GM18867 (cell line): ENCODE results near the gene UBE2J2.
"Not testable (repeated sequence)": the region's sequence is repeated elsewhere in the genome, so short reads cannot be mapped to it uniquely, and the experiment has no call there.

Source experiments
- ATAC-seq: cut with Tn5 transposase; IDR thresholded peaks from one replicate; pipeline ENCODE4 v1.9.1; 2021; ENCODE audit warnings: mild to moderate bottlenecking, moderate library complexity; ENCODE audit not compliant: unreplicated experiment

Gene UBE2J2

DNA sequence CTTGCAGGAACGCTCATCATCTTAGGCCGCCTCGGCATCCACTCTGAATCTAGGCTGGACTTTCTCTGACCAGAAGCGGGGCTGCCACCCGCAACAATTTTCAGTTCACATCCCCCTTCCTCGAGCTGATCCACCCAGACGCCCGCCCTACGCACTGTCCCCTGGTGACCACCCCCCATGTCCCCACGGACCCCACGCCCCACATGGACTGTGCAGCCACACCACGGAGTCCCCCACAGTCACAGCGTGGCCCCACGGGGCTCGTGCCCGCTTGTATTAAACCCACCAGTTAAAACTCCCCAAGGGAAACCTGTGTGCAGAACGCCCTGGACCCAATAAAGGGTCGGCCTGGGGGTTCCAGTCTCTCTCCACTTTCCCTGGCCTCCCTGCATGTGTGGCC, 14.1 kb downstream of the UBE2J2 start:
- ATAC-seq = no peak

- no peak for ATAC-seq
Observed at GRCh38 chr1:1259119-1259488, 14.6 kb downstream of the UBE2J2 start.

DNA sequence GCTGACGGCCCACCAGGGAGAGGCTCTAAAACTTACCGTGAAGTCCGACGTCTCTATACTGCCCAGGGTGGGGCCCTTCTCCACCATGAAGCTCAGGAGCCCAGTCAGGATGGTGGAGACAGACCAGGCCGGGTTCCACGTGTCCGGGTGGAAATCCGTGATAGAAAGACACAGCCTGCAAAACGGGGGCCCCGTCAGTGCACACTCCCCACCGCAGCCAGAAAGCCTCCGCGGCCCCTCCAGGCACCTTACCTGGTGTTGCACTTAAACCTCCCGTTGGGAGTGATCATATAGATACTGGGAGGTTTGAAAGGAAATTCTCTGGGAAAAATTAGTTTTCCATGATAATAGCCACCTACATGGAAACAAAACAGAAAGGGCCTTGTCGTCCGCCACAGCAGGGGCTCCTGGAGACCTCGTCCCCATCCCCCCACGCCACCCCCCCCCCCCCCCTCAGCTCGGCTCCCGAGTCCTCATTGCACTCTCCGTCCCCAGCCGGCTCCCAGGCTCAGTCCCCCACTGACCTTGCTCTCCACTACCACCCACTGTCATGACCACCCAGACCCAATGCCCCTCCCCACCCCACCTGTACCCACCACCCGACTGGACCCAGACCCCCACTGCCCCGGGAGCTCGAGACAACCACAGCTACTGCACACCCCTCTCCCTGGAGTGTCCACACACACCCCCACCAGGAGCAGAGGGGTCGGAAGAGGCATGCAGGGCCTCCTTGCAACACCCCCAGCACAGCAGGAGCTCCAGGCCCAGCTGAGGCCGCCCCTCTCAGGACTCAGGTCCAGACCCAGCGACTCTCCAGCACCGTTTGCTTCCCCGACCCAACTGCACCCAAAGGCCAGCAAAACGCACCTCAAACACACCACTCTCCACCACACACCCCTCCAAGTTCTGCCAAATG, 16.4 kb downstream of the UBE2J2 start:
- no peak for ATAC-seq

DNA sequence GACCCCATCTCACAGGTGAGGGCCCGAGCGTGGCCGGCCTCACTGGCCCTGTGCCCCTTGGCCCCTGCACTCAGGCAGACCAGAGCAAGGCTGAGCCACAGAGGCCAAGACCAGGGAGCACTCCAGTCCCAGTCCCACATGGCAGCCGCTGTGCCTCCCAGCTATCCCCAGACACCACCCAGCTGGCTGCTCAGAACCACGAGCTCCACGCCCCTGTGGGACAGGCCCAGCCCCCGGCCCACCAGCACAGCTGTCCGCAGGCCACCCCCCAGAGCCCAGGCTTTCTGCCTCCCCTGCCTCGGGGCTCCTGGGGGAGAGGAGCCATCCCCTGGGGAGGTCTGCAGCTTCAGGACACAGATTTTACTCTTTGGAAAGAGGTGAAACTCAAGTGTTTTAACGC, 18.0 kb downstream of the UBE2J2 start:
- ATAC-seq = no peak

DNA sequence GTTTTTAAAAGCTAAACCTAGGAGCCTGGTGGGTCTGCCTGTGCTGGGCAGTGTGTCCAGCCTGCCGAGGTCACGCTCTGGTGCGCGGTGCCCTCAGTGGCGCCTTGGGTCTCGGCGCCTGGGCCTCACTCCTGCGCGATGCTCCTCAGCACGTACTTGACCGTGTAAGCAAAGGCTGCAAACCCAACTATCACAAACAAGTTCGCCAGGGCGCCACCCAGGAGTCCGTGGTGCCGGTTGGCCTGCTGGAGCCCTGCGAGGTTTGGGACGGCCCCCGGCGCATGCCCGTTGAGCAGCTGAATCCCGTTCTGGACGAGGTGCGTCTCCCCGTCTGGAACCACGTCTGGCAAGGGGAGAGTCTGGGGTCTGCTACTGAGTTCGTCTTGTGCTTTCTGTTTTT, 18.6 kb downstream of the UBE2J2 start:
- ATAC-seq = no peak

DNA sequence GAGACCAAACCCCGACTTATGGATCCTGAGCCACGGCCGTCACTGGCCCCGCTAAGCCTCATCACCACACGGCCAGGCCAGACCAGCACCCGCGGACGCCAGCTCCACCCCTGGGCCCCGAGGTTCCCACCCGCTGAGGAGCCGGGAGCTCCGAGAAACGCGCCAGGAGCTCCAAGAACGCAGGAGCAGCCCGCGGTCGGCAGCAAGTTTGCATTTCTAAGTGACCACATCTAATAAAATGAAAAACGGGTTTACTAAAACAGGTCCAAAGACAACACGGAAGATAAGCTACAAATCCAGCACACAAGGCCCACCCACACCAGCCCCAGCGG, 19.0 kb downstream of the UBE2J2 start:
- no peak for ATAC-seq

- no peak for ATAC-seq
Observed at GRCh38 chr1:1253972-1254666, 19.5 kb downstream of the UBE2J2 start.

- no peak for ATAC-seq
Observed at GRCh38 chr1:1253314-1253713, 20.3 kb downstream of the UBE2J2 start.

DNA sequence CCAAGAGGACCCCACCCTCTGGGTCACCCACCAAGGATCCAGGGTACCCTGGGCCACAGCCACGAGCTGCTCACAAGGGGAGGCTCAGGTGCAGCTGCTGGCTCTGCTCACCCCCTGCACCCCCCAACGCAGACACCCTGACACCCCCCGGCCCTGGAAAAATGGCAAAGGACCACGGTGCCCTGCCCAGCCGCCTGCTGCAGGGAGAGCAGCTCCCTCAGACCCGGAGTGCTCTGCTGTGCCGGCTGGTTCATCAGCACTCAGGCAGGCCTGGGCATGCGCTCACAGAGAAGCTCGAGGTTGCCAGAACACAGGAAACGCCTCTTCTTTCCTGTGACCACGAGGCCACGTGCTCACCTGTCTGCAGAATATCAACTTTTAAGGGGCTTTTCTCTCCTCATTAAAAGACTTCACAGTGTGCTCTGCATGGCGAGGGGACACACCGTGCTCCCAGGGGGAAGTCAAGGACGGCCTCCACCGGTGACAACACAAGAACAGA, 22.8 kb downstream of the UBE2J2 start:
- ATAC-seq = peak; percentile 70

DNA sequence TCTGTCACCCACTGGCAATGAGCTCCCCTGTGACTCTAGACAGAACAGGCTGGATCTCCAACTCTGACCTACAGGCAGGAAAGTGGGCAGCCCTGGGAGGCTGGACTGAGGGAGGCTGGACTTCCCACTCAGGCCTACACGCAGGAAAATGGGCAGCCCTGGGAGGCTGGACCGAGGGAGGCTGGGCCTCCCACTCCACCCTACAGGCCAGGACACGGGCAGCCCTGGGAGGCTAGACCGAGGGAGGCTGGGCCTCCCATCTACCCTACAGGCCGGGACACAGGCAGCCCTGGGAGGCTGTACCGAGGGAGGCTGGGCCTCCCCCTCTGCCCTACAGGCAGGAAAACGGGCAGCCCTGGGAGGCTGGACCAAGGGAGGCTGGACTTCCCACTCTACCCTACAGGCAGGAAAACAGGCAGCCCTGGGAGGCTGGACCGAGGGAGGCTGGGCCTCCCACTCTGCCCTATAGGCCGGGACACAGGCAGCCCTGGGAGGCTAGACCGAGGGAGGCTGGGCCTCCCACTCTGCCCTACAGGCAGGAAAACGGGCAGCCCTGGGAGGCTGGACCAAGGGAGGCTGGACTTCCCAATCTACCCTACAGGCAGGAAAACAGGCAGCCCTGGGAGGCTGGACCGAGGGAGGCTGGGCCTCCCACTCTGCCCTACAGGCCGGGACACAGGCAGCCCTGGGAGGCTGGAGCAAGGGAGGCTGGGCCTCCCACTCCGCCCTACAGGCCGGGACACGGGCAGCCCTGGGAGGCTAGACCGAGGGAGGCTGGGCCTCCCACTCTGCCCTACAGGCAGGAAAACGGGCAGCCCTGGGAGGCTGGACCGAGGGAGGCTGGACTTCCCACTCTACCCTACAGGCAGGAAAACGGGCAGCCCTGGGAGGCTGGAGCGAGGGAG, 25.4 kb downstream of the UBE2J2 start:
- ATAC-seq = not testable (repeated sequence)

DNA sequence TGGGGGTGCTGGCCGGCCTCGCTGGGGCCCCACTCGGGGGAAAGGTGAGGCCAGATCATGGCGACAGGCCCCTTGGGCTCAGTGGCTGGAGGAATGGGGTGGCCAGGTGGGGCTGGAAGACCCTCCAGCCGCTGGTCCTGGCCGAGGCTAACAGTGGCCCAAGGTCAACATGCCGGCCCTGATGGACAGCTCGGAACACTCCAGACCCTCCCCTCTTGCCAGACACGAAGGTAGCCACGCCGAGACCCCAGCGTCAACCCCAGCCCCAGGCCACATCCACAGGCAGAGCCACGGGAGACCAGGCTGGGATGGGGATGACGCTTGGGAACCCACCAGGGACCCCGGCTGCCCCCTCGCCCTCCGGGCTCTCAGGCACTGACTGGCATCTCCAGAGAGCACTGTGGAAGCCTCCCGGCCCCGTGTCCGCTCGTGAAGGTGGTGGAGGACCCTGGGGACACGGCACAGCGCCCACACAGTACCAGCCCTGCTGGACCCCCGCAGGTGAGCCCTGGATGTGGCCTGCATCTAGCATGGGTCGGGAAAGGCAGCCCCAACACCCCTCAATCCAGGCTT, 26.2 kb downstream of the UBE2J2 start:
- ATAC-seq = no peak

DNA sequence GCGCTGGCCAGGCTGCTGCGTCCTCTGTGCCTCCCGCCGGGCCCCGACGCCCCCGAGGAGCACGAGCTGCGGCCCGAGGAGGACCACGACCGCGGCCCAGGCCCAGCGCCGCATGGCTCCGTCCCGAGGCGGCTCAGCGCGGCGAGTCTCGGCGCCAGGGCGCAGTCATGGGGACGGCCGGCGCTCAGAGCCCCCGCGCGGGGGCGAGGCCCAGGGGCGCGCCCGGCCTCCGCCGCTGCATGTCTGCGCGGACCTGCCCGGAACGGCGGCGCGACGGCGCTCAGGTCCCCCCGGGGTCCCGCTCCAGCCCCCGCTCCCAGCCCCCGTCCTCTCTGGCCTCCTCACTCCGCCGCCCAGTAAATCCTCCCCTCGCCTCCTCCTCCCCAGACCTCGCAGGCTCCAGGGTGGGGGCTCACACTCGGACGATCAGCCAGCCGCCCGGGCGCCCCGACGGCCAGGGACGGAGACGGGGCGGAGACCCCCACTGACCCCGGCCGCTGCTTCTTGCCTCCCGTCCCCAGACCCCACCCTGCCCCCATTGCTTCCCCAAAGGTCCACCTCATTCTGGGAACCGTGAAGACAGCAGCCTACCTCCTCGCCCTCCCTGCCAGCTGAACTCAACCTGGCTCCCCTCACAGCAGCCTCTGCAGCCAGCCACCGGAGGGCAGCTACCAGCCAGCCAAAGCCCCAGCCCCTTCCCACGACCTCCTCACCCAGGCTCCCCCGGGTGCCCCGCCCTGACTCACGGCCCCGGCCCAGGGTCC, 26.9 kb downstream of the UBE2J2 start, which contains the start of gene C1QTNF12:
TSS of gene C1QTNF12 (minus strand) at position 146 of the 764 bp plus-strand sequence. CDS start at position 114, 32 bp downstream.
- ATAC-seq = no peak

DNA sequence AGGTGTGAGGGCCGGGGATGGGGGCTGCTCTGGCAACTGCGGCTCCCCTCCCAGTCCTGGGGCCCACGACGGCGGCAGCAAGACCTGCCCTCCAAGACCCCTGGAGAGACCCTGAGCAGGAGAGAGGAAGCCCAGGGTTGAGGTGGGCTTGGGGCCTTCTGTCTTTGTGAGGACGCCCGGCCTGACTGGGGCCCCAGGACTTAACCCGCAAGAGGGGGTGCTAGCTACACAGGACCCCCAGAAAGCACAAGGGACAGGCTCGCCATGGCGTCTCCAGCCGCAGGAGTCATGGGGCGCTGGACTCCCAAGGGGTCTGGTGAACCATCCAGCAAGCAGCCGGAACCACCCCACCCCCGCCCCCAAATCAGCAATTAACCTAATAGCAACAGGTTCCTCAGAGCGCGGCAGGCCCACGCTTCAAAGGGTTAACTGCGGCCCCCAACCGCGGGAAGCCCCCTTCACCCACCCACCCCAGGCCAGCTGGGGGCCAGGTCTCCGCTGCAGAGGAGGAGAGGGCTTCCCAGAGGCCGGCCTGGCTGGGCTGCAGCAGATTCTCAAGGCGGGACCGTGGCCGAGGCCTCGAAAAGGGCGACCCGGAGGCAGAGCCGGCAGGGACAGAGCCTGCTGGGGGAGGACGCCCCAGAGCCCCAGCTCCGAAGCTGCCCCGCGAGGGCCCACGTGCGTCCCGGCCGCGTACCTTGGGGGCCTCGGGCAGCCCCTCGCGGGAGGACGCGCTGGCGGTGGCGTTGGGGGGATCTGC, 27.7 kb downstream of the UBE2J2 start:
- ATAC-seq = no peak

GRCh38 chr1:1245178-1245816, 28.4 kb downstream of the UBE2J2 start:
- no peak for ATAC-seq

DNA sequence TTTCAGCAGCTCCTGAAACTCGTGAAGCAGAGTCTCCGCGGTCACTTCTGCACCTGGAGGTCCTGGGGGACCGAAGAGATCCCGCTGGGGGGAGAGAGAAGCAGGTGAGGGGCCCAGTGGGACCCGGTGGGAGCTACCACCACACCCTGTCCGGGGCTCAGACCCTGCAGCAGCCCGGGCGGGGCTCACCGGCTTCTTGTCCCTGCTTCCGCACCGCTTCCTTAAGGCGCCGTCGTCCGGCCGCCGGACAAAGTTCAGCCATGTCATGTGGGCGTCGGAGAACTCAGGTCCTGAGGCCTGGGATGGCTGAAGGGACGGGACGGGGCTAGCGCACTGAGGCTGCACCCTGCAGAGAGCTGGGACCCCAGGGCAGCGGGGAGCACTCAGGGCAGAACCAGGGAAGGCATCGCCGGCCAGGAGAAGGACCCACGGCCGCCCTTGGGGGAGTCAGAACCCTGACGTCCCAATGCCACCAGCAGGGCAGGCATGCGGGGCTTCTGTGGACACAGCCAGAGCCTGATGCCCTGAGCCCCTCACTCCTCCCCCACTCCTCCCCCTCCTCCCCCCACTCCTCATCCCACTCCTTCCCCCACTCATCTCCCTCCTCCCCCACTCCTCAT, 29.4 kb downstream of the UBE2J2 start:
- no peak for ATAC-seq

GRCh38 chr1:1243807-1244191, 29.9 kb downstream of the UBE2J2 start:
- no peak for ATAC-seq

- ATAC-seq = no peak
Observed at GRCh38 chr1:1243266-1243660, 30.4 kb downstream of the UBE2J2 start.
